Neural progenitor cell (in vitro differentiated cells): ENCODE data around the gene FAM180B.

Experiments used
- EZH2 ChIP-seq: fragments of 200-600 bp; sonication (generic); IDR thresholded peaks from 2 replicates; pipeline ENCODE4 v1.6.1; 2017; ENCODE audit warnings: antibody characterized with exemption, mild to moderate bottlenecking, moderate library complexity
- TF ChIP-seq, protein P1 (sequence below): fragments of 200-600 bp; sonication (generic); IDR thresholded peaks from 2 replicates; pipeline ENCODE4 v1.5.1; 2017; ENCODE audit warnings: antibody characterized with exemption, mild to moderate bottlenecking

DNA sequence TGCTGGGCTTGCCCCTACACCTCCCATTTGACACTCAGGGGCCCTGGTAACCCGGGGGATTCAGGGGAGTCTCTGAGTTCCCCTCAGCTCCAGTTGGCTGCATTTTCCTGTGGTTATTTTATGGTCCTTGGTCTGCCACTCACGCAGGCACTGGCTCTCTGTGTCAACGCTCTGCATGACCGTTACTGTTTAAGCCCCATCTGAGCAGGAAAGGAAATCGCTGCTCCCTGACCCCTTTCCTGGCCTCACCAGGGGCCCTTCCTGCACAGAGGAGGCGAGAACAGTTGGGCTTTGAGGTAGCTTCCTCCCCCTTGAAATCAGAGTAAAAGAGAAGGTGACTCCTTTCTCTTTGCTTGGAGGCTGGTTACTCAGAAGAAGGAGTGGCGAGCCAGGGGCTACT lies 5.3 kb downstream of the FAM180B start:
- TF ChIP-seq, protein P1, sequence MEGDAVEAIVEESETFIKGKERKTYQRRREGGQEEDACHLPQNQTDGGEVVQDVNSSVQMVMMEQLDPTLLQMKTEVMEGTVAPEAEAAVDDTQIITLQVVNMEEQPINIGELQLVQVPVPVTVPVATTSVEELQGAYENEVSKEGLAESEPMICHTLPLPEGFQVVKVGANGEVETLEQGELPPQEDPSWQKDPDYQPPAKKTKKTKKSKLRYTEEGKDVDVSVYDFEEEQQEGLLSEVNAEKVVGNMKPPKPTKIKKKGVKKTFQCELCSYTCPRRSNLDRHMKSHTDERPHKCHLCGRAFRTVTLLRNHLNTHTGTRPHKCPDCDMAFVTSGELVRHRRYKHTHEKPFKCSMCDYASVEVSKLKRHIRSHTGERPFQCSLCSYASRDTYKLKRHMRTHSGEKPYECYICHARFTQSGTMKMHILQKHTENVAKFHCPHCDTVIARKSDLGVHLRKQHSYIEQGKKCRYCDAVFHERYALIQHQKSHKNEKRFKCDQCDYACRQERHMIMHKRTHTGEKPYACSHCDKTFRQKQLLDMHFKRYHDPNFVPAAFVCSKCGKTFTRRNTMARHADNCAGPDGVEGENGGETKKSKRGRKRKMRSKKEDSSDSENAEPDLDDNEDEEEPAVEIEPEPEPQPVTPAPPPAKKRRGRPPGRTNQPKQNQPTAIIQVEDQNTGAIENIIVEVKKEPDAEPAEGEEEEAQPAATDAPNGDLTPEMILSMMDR: no peak
- no peak for TF ChIP-seq EZH2
